A549 (cell line): ENCODE results near the gene OR5H2. TPM values are rescaled to one million over a fixed set of nuclear protein-coding genes. Genes with fewer than 3 reads are reported as not detected.

Experiments
- ATAC-seq, 2 experiments: fragments of 200-7000 bp in 1 of 2; fragments of >200 bp in 1 of 2; cut with Nextera tagmentation in 1 of 2; cut with Tn5 transposase in 1 of 2; 3 replicates each; pipeline versions ENCODE4 v1.8.0 to v1.9.1; 2018 to 2020; ENCODE audit warnings: mild to moderate bottlenecking in 1 of 2, moderate library complexity in 1 of 2
- CTCF ChIA-PET: fragments of 300-600 bp; sonication (Branson Sonifier 250); formaldehyde crosslinking; extraction: SDS; loops from one replicate; lab custom pipeline; 2021; ENCODE audit warnings: antibody characterized with exemption, inconsistent platforms; lab: Yijun Ruan, JAX
- POLR2A ChIA-PET: fragments of 350-600 bp; formaldehyde crosslinking; extraction: SDS; loops from one replicate; lab custom pipeline; 2021; ENCODE audit warnings: antibody characterized with exemption, inconsistent platforms; lab: Yijun Ruan, JAX
- DNase-seq, 2 experiments: peaks; one replicate each; pipeline versions ENCODE4 v3.0.0 to v3.0.0-alpha.2; 2011 to 2016; ENCODE audit warnings: low read depth in 1 of 2, low spot score in 1 of 2
- FAIRE-seq: peaks from 2 replicates; lab custom pipeline; 2011; peaks lifted over from hg19 to GRCh38; lab: Jason Lieb, UNC
- H3K27ac ChIP-seq, 2 experiments: fragments of >200 bp; sonication (Bioruptor Twin); formaldehyde crosslinking; 3 replicates each; pipeline ENCODE4 v1.5.1; 2016 to 2017
- H3K4me1 ChIP-seq: fragments of >200 bp; sonication (Bioruptor Twin); formaldehyde crosslinking; 3 replicates; pipeline ENCODE4 v1.6.1; 2016
- H3K4me2 ChIP-seq: fragments of >200 bp; sonication (Bioruptor Twin); formaldehyde crosslinking; 3 replicates; pipeline ENCODE4 v1.6.1; 2016
- H3K4me3 ChIP-seq: fragments of >200 bp; sonication (Bioruptor Twin); formaldehyde crosslinking; 3 replicates; pipeline ENCODE4 v1.5.1; 2016
- H3K9me3 ChIP-seq: fragments of >200 bp; sonication (Bioruptor Twin); formaldehyde crosslinking; 3 replicates; pipeline ENCODE4 v1.6.1; 2016
- CBX8 ChIP-seq: fragments of 200-600 bp; sonication (generic); IDR thresholded peaks from 2 replicates; pipeline ENCODE4 v1.6.1; 2016
- CEBPB ChIP-seq, 2 experiments: fragments of >200 bp in 1 of 2; sonication (Bioruptor Twin) in 1 of 2; formaldehyde crosslinking in 1 of 2; IDR thresholded peaks; 2 replicates each; pipeline ENCODE4 v1.6.1; 2012 to 2016
- EHMT2 ChIP-seq: fragments of 200-600 bp; sonication (generic); IDR thresholded peaks from 2 replicates; pipeline ENCODE4 v1.6.1; 2016; ENCODE audit warnings: antibody characterized with exemption, low read depth, mild to moderate bottlenecking, moderate library complexity
- ELK1 ChIP-seq: fragments of 150-350 bp; IDR thresholded peaks from 2 replicates; pipeline ENCODE4 v1.6.1; 2014; ENCODE audit warnings: low read depth, mild to moderate bottlenecking, low read length
- HEYL ChIP-seq: fragments of 250-450 bp; sonication (Bioruptor Pico); IDR thresholded peaks from 2 replicates; pipeline ENCODE4 v1.8.0; 2021; ENCODE audit warnings: mild to moderate bottlenecking, moderate library complexity
- HOXA7 ChIP-seq: fragments of 250-450 bp; sonication (Bioruptor Pico); IDR thresholded peaks from 2 replicates; pipeline ENCODE4 v1.5.0; 2020; ENCODE audit warnings: mild to moderate bottlenecking, moderate library complexity
- KDM1A ChIP-seq: fragments of 200-600 bp; sonication (generic); IDR thresholded peaks from 2 replicates; pipeline ENCODE4 v1.6.1; 2016; ENCODE audit warnings: low read depth, mild to moderate bottlenecking
- MYC ChIP-seq: IDR thresholded peaks from 2 replicates; pipeline ENCODE4 v1.6.1; 2012; ENCODE audit warnings: mild to moderate bottlenecking, inconsistent platforms, low read length, improper control_type of control experiment, borderline replicate concordance
- POLR2A ChIP-seq: IDR thresholded peaks from 2 replicates; pipeline ENCODE4 v1.6.1; 2012; ENCODE audit warnings: mild to moderate bottlenecking, low read length
- RCOR1 ChIP-seq: fragments of 150-350 bp; IDR thresholded peaks from 2 replicates; pipeline ENCODE4 v1.6.1; 2014; ENCODE audit warnings: antibody characterized with exemption, low read length, low read depth
- RFX5 ChIP-seq: fragments of 450-650 bp; IDR thresholded peaks from 2 replicates; pipeline ENCODE4 v1.7.1; 2014; ENCODE audit warnings: antibody characterized with exemption, mild to moderate bottlenecking, moderate library complexity
- RNF2 ChIP-seq: fragments of 200-600 bp; sonication (generic); IDR thresholded peaks from 2 replicates; pipeline ENCODE4 v1.6.1; 2016; ENCODE audit warnings: low read depth, mild to moderate bottlenecking, antibody characterized with exemption, moderate library complexity, borderline replicate concordance
- SMC3 ChIP-seq: fragments of >200 bp; sonication (Bioruptor Twin); formaldehyde crosslinking; IDR thresholded peaks from 3 replicates; pipeline ENCODE4 v1.6.1; 2018; ENCODE audit warnings: inconsistent platforms
- USF2 ChIP-seq: fragments of 450-650 bp; IDR thresholded peaks from 2 replicates; pipeline ENCODE4 v1.6.1; 2014; ENCODE audit warnings: antibody characterized with exemption
- ZC3H11A ChIP-seq: fragments of 450-650 bp; IDR thresholded peaks from 2 replicates; pipeline ENCODE4 v1.6.1; 2014; ENCODE audit warnings: antibody characterized with exemption, mild to moderate bottlenecking
- WGBS: methylation state at CpG from one replicate; pipeline ENCODE4 v1.1.6; 2017; ENCODE audit errors: missing lambda C conversion rate; 5-methylcytosine and 5-hydroxymethylcytosine counted together
- polyA plus RNA-seq, 4 experiments: library from polyadenylated mRNA; depleted of rRNA in 3 of 4; stranded (reverse); fragments of >200 nt; fragmentation: RNase III in 1 of 4; extraction: RNeasy Plus Mini Kit Qiagen cat#74134 plus additional on column Dnase treatment in 1 of 4; gene quantifications; 2 replicates in 3 of 4; 3 replicates in 1 of 4; pipeline ENCODE4 v1.2.3, GENCODE V29; 2011 to 2017

OR5H2 gene
- polyA plus RNA-seq, 2 of the 4 experiments (the other 2 are of a cell fraction) = not detected

- TF ChIP-seq ZC3H11A = no peak
- TF ChIP-seq RNF2 = no peak
- TF ChIP-seq CBX8 = no peak
- no peak for TF ChIP-seq CEBPB (IDR thresholded peaks at IDR 0.05)
- TF ChIP-seq EHMT2 = no peak
- no peak for TF ChIP-seq USF2
- peak; percentile 87 for TF ChIP-seq SMC3
- no peak for TF ChIP-seq RFX5
These were observed 47.3 kb downstream of the OR5H2 start (continued) for GRCh38 chr3:98329392-98330124.

GRCh38 chr3:98331329-98331728, 49.0 kb downstream of the OR5H2 start:
- ATAC-seq = no peak
- ChIA-PET POLR2A (no interaction called here), CTCF (interaction anchor here (3.8 kb wide), 1 partner anchor 291 kb away, joined by 89 read pairs; no protein-coding TSS in a partner anchor)
- 16% methylated on average over 1 of the region's 1 CpG for WGBS
- H3K9me3 ChIP-seq = no peaks in the 10 kb centered on the region
- no peaks in the 10 kb centered on the region for H3K4me1 ChIP-seq
- FAIRE-seq = no peak
- H3K4me2 ChIP-seq = no peak overlapping the region
- DNase-seq = no peak
- H3K4me3 ChIP-seq = no peak overlapping the region
- no peak for TF ChIP-seq KDM1A
- no peak for TF ChIP-seq CBX8
- no peak for TF ChIP-seq RCOR1
- no peak for TF ChIP-seq EHMT2
- no peak for TF ChIP-seq HOXA7 (CRISPR knock-in tag)
- no peak for TF ChIP-seq ELK1
- TF ChIP-seq POLR2A = no peak
- TF ChIP-seq MYC = no peak
- no peak for TF ChIP-seq HEYL
- no peak overlapping the region for H3K27ac ChIP-seq

Other genes starting within 250 kb of the OR5H2 start
- 0.03 TPM in 1 of 2 replicates, not detected in the other for gene GABRR3, start 247.2 kb upstream of the OR5H2 start, polyA plus RNA-seq (2011; rRNA removed)
- gene GABRR3, start 247.2 kb upstream of the OR5H2 start, polyA plus RNA-seq (2017; fragmentation: RNase III; extraction: RNeasy Plus Mini Kit Qiagen cat#74134 plus additional on column Dnase treatment) = not detected in 3 replicates
- gene OR5AC2, start 195.3 kb upstream of the OR5H2 start, polyA plus RNA-seq (2011; rRNA removed) = not detected in 2 replicates
- gene OR5AC2, start 195.3 kb upstream of the OR5H2 start, polyA plus RNA-seq (2017; fragmentation: RNase III; extraction: RNeasy Plus Mini Kit Qiagen cat#74134 plus additional on column Dnase treatment) = not detected in 3 replicates
- not detected in 2 replicates for gene OR5H1, start 151.8 kb upstream of the OR5H2 start, polyA plus RNA-seq (2011; rRNA removed)
- not detected in 3 replicates for gene OR5H1, start 151.8 kb upstream of the OR5H2 start, polyA plus RNA-seq (2017; fragmentation: RNase III; extraction: RNeasy Plus Mini Kit Qiagen cat#74134 plus additional on column Dnase treatment)
- gene OR5H14, start 135.0 kb upstream of the OR5H2 start, polyA plus RNA-seq (2011; rRNA removed) = not detected in 2 replicates
- gene OR5H14, start 135.0 kb upstream of the OR5H2 start, polyA plus RNA-seq (2017; fragmentation: RNase III; extraction: RNeasy Plus Mini Kit Qiagen cat#74134 plus additional on column Dnase treatment) = not detected in 3 replicates
- not detected in 2 replicates for gene OR5H15, start 115.8 kb upstream of the OR5H2 start, polyA plus RNA-seq (2011; rRNA removed)
- not detected in 3 replicates for gene OR5H15, start 115.8 kb upstream of the OR5H2 start, polyA plus RNA-seq (2017; fragmentation: RNase III; extraction: RNeasy Plus Mini Kit Qiagen cat#74134 plus additional on column Dnase treatment)
- gene OR5H6, start 18.3 kb upstream of the OR5H2 start, polyA plus RNA-seq (2011; rRNA removed) = not detected in 2 replicates
- not detected in 3 replicates for gene OR5H6, start 18.3 kb upstream of the OR5H2 start, polyA plus RNA-seq (2017; fragmentation: RNase III; extraction: RNeasy Plus Mini Kit Qiagen cat#74134 plus additional on column Dnase treatment)
- gene OR5K4, start 71.3 kb downstream of the OR5H2 start, polyA plus RNA-seq (2011; rRNA removed) = not detected in 2 replicates
- gene OR5K4, start 71.3 kb downstream of the OR5H2 start, polyA plus RNA-seq (2017; fragmentation: RNase III; extraction: RNeasy Plus Mini Kit Qiagen cat#74134 plus additional on column Dnase treatment) = not detected in 3 replicates
- not detected in 2 replicates for gene OR5K3, start 108.2 kb downstream of the OR5H2 start, polyA plus RNA-seq (2011; rRNA removed)
- gene OR5K3, start 108.2 kb downstream of the OR5H2 start, polyA plus RNA-seq (2017; fragmentation: RNase III; extraction: RNeasy Plus Mini Kit Qiagen cat#74134 plus additional on column Dnase treatment) = not detected in 3 replicates
- gene OR5K1, start 180.7 kb downstream of the OR5H2 start, polyA plus RNA-seq (2011; rRNA removed) = not detected in 2 replicates
- gene OR5K1, start 180.7 kb downstream of the OR5H2 start, polyA plus RNA-seq (2017; fragmentation: RNase III; extraction: RNeasy Plus Mini Kit Qiagen cat#74134 plus additional on column Dnase treatment) = not detected in 3 replicates
- gene OR5K2, start 215.2 kb downstream of the OR5H2 start, polyA plus RNA-seq (2011; rRNA removed) = not detected in 2 replicates
- gene OR5K2, start 215.2 kb downstream of the OR5H2 start, polyA plus RNA-seq (2017; fragmentation: RNase III; extraction: RNeasy Plus Mini Kit Qiagen cat#74134 plus additional on column Dnase treatment) = not detected in 3 replicates
- 150 TPM in 2 replicates for gene CLDND1, start 240.4 kb downstream of the OR5H2 start, polyA plus RNA-seq (2011; rRNA removed)
- gene CLDND1, start 240.4 kb downstream of the OR5H2 start, polyA plus RNA-seq (2017; fragmentation: RNase III; extraction: RNeasy Plus Mini Kit Qiagen cat#74134 plus additional on column Dnase treatment) = 45.2 to 50.5 TPM (median 49.0 TPM) in 3 replicates
- gene GPR15, start 249.5 kb downstream of the OR5H2 start, polyA plus RNA-seq (2011; rRNA removed) = not detected in 2 replicates
- gene GPR15, start 249.5 kb downstream of the OR5H2 start, polyA plus RNA-seq (2017; fragmentation: RNase III; extraction: RNeasy Plus Mini Kit Qiagen cat#74134 plus additional on column Dnase treatment) = not detected in 3 replicates